Measurements from ENCODE around the gene FOSB.
"Not testable (repeated sequence)": the region's sequence is repeated elsewhere in the genome, so short reads cannot be mapped to it uniquely, and the experiment has no call there.

Gene FOSB

GRCh38 chr19:45428384-45429231, 39.2 kb upstream of the FOSB start:
- Histone ChIP-seq H3K9me3 (ENCODE audit: insufficient read depth, low read depth, low read length) (no peaks in the 10 kb centered on the region), H3K4me3 (ENCODE audit: low read length) (peak overlapping the region; percentile 74), H3K27ac (ENCODE audit: low read length) (no peak overlapping the region), H3K27me3 (ENCODE audit: insufficient read depth, low read length) (peaks cover 5% of the 10 kb centered on the region; the same call in 1 of the 2 replicates), H3K9ac (ENCODE audit: low read depth, low read length) (peak overlapping the region; percentile 41; the same call in 1 of the 2 replicates), H3K4me1 (ENCODE audit: insufficient read depth, low read length) (no peaks in the 10 kb centered on the region; the same call in 1 of the 2 replicates), H3K36me3 (ENCODE audit: insufficient read depth, low read depth, low read length) (no peaks in the 10 kb centered on the region)

- not testable (repeated sequence) for H3K27ac ChIP-seq (ENCODE audit: low read length); H3K36me3 ChIP-seq (ENCODE audit: insufficient read depth, low read depth, low read length); H3K27me3 ChIP-seq (ENCODE audit: insufficient read depth, low read length); H3K4me3 ChIP-seq (ENCODE audit: low read length); H3K9me3 ChIP-seq (ENCODE audit: insufficient read depth, low read depth, low read length); H3K4me1 ChIP-seq (ENCODE audit: insufficient read depth, low read length); H3K9ac ChIP-seq (ENCODE audit: low read depth, low read length)
Observed at GRCh38 chr19:45429896-45430295, 37.9 kb upstream of the FOSB start.

GRCh38 chr19:45431008-45431407, 36.8 kb upstream of the FOSB start:
- H3K9ac ChIP-seq (ENCODE audit: low read depth, low read length), result not testable (repeated sequence)

GRCh38 chr19:45432543-45432942, 35.3 kb upstream of the FOSB start:
- H3K27me3 ChIP-seq (ENCODE audit: insufficient read depth, low read length); H3K27ac ChIP-seq (ENCODE audit: low read length); H3K9ac ChIP-seq (ENCODE audit: low read depth, low read length); H3K4me3 ChIP-seq (ENCODE audit: low read length); H3K36me3 ChIP-seq (ENCODE audit: insufficient read depth, low read depth, low read length); H3K4me1 ChIP-seq (ENCODE audit: insufficient read depth, low read length); H3K9me3 ChIP-seq (ENCODE audit: insufficient read depth, low read depth, low read length): not testable (repeated sequence)

More at GRCh38 chr19:45431008-45431407, 36.8 kb upstream of the FOSB start:
- not testable (repeated sequence) for H3K4me3 ChIP-seq (ENCODE audit: low read length); H3K9me3 ChIP-seq (ENCODE audit: insufficient read depth, low read depth, low read length); H3K27ac ChIP-seq (ENCODE audit: low read length); H3K27me3 ChIP-seq (ENCODE audit: insufficient read depth, low read length); H3K36me3 ChIP-seq (ENCODE audit: insufficient read depth, low read depth, low read length); H3K4me1 ChIP-seq (ENCODE audit: insufficient read depth, low read length)

- Histone ChIP-seq H3K27ac (ENCODE audit: low read length) (no peak overlapping the region), H3K9me3 (ENCODE audit: insufficient read depth, low read depth, low read length) (no peaks in the 10 kb centered on the region), H3K36me3 (ENCODE audit: insufficient read depth, low read depth, low read length) (no peaks in the 10 kb centered on the region), H3K27me3 (ENCODE audit: insufficient read depth, low read length) (peaks cover 12% of the 10 kb centered on the region; the same call in 1 of the 2 replicates), H3K9ac (ENCODE audit: low read depth, low read length) (no peak overlapping the region), H3K4me3 (ENCODE audit: low read length) (no peak overlapping the region), H3K4me1 (ENCODE audit: insufficient read depth, low read length) (no peaks in the 10 kb centered on the region)
Observed at GRCh38 chr19:45437328-45437727, 30.5 kb upstream of the FOSB start.

GRCh38 chr19:45439190-45439568, 28.6 kb upstream of the FOSB start:
- Histone ChIP-seq H3K4me1 (ENCODE audit: insufficient read depth, low read length) (peaks cover 2% of the 10 kb centered on the region; the same call in 1 of the 2 replicates), H3K9me3 (ENCODE audit: insufficient read depth, low read depth, low read length) (no peaks in the 10 kb centered on the region), H3K27ac (ENCODE audit: low read length) (no peak overlapping the region), H3K36me3 (ENCODE audit: insufficient read depth, low read depth, low read length) (no peaks in the 10 kb centered on the region), H3K27me3 (ENCODE audit: insufficient read depth, low read length) (peaks cover 22% of the 10 kb centered on the region; the same call in 1 of the 2 replicates), H3K4me3 (ENCODE audit: low read length) (peak overlapping the region; percentile 69; the same call in 1 of the 2 replicates), H3K9ac (ENCODE audit: low read depth, low read length) (no peak overlapping the region; the same call in 1 of the 2 replicates)

- Histone ChIP-seq H3K4me3 (ENCODE audit: low read length) (peak overlapping the region; percentile 69; the same call in 1 of the 2 replicates), H3K27ac (ENCODE audit: low read length) (no peak overlapping the region), H3K27me3 (ENCODE audit: insufficient read depth, low read length) (peaks cover 25% of the 10 kb centered on the region; the same call in 1 of the 2 replicates), H3K9ac (ENCODE audit: low read depth, low read length) (peak overlapping the region; percentile 70; the same call in 1 of the 2 replicates), H3K4me1 (ENCODE audit: insufficient read depth, low read length) (peaks cover 6% of the 10 kb centered on the region; the same call in 1 of the 2 replicates), H3K9me3 (ENCODE audit: insufficient read depth, low read depth, low read length) (no peaks in the 10 kb centered on the region), H3K36me3 (ENCODE audit: insufficient read depth, low read depth, low read length) (no peaks in the 10 kb centered on the region)
Observed at GRCh38 chr19:45439569-45440258, 28.1 kb upstream of the FOSB start.

GRCh38 chr19:45440259-45440638, 27.5 kb upstream of the FOSB start:
- Histone ChIP-seq H3K4me1 (ENCODE audit: insufficient read depth, low read length) (peaks cover 7% of the 10 kb centered on the region; the same call in 1 of the 2 replicates), H3K9ac (ENCODE audit: low read depth, low read length) (peak overlapping the region; percentile 70; the same call in 1 of the 2 replicates), H3K4me3 (ENCODE audit: low read length) (peak overlapping the region; percentile 69; the same call in 1 of the 2 replicates)

GRCh38 chr19:45440873-45441654, 26.7 kb upstream of the FOSB start:
- no peaks in the 10 kb centered on the region for H3K9me3 ChIP-seq (ENCODE audit: insufficient read depth, low read depth, low read length)
- H3K4me3 ChIP-seq (ENCODE audit: low read length), result no peak overlapping the region
- no peaks in the 10 kb centered on the region for H3K36me3 ChIP-seq (ENCODE audit: insufficient read depth, low read depth, low read length)
- H3K27ac ChIP-seq (ENCODE audit: low read length), result no peak overlapping the region
- H3K4me1 ChIP-seq (ENCODE audit: insufficient read depth, low read length), result peaks cover 7% of the 10 kb centered on the region; the same call in 1 of the 2 replicates
- H3K9ac ChIP-seq (ENCODE audit: low read depth, low read length), result no peak overlapping the region
- peaks cover 33% of the 10 kb centered on the region; the same call in 1 of the 2 replicates for H3K27me3 ChIP-seq (ENCODE audit: insufficient read depth, low read length)

More at GRCh38 chr19:45440259-45440638, 27.5 kb upstream of the FOSB start:
- no peaks in the 10 kb centered on the region for H3K9me3 ChIP-seq (ENCODE audit: insufficient read depth, low read depth, low read length)
- H3K36me3 ChIP-seq (ENCODE audit: insufficient read depth, low read depth, low read length), result no peaks in the 10 kb centered on the region
- H3K27me3 ChIP-seq (ENCODE audit: insufficient read depth, low read length), result peaks cover 30% of the 10 kb centered on the region; the same call in 1 of the 2 replicates
- H3K27ac ChIP-seq (ENCODE audit: low read length), result no peak overlapping the region

GRCh38 chr19:45442408-45442777, 25.4 kb upstream of the FOSB start:
- Histone ChIP-seq H3K4me3 (ENCODE audit: low read length) (no peak overlapping the region), H3K9me3 (ENCODE audit: insufficient read depth, low read depth, low read length) (no peaks in the 10 kb centered on the region), H3K27ac (ENCODE audit: low read length) (no peak overlapping the region), H3K36me3 (ENCODE audit: insufficient read depth, low read depth, low read length) (no peaks in the 10 kb centered on the region), H3K27me3 (ENCODE audit: insufficient read depth, low read length) (peaks cover 33% of the 10 kb centered on the region; the same call in 1 of the 2 replicates), H3K4me1 (ENCODE audit: insufficient read depth, low read length) (peaks cover 7% of the 10 kb centered on the region; the same call in 1 of the 2 replicates), H3K9ac (ENCODE audit: low read depth, low read length) (no peak overlapping the region)
